ENCODE data around the gene CCNE1.

Gene CCNE1

GRCh38 chr19:29809795-29810503 is 1.8 kb upstream of the CCNE1 start:
- H3K4me3 ChIP-seq: peak overlapping the region in 2 of 10 experiments; percentile 63 to 80; a peak in 1 of 20 replicates
- H3K27ac ChIP-seq: peak overlapping the region in 7 of 11 experiments; percentile 89 to 96 (median 91); a peak in 13 of 22 replicates
- H3K9me3 ChIP-seq (replicated peaks in 1 of 11): no peaks in the 10 kb centered on the region
- TF ChIP-seq Cebpa-rat (IDR thresholded peaks at IDR 0.05): no peak
- peak overlapping the region in 4 of 11 experiments; percentile 85 to 88 (median 88); a peak in 5 of 22 replicates for H3K9ac ChIP-seq
- H3K4me2 ChIP-seq: peak overlapping the region in 7 of 11 experiments; percentile 65 to 84 (median 79); a peak in 11 of 22 replicates
- H3K4me1 ChIP-seq: peaks cover 14 to 30% (median 25%) of the 10 kb centered on the region in 10 experiments
- H3K27me3 ChIP-seq: no peaks in the 10 kb centered on the region
- peaks cover 0 to 18% (median 0%) of the 10 kb centered on the region in 11 experiments; a peak in 7 of 22 replicates for H3K36me3 ChIP-seq
- 0 out of 22 replicates have a peak, but pooled peaks cover 0 to 3% (median 0%) of the 10 kb centered on the region in 11 experiments for H4K20me1 ChIP-seq

DNA sequence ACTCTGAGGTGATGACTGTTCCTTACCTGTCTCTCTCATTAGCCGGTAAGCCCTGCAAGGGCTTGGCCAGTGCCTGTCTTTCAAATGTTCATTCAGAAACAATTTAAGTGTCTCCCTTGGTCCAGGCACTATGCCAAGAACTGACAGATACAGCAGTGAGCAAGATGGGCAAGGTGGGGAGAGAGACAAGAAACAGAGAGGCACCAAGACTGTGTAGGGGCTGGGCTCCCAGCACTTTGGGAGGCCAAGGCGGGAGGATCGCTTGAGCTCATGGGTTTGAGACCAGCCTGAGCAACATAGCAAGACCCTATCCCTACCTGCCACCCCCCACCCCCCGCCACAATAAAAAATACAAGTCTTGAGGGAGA is 1.3 kb upstream of the CCNE1 start:
- H3K4me3 ChIP-seq: peak overlapping the region; percentile 63 to 88 (median 73); a peak in 16 of 20 replicates
- H3K36me3 ChIP-seq: peaks cover 0 to 18% (median 0%) of the 10 kb centered on the region in 11 experiments; a peak in 8 of 22 replicates
- no peaks in the 10 kb centered on the region for H3K27me3 ChIP-seq
- no peak for TF ChIP-seq Cebpa-rat (IDR thresholded peaks at IDR 0.05)
- H3K9me3 ChIP-seq (replicated peaks in 1 of 11): no peaks in the 10 kb centered on the region
- H3K27ac ChIP-seq: peak overlapping the region in 10 of 11 experiments; percentile 78 to 96 (median 90); a peak in 19 of 22 replicates
- peak overlapping the region; percentile 65 to 87 (median 83); a peak in 21 of 22 replicates for H3K4me2 ChIP-seq
- 0 out of 22 replicates have a peak, but pooled peaks cover 0 to 3% (median 0%) of the 10 kb centered on the region in 11 experiments for H4K20me1 ChIP-seq
- H3K9ac ChIP-seq: peak overlapping the region; percentile 84 to 91 (median 87)
- peaks cover 20 to 36% (median 29%) of the 10 kb centered on the region in 10 experiments for H3K4me1 ChIP-seq

DNA sequence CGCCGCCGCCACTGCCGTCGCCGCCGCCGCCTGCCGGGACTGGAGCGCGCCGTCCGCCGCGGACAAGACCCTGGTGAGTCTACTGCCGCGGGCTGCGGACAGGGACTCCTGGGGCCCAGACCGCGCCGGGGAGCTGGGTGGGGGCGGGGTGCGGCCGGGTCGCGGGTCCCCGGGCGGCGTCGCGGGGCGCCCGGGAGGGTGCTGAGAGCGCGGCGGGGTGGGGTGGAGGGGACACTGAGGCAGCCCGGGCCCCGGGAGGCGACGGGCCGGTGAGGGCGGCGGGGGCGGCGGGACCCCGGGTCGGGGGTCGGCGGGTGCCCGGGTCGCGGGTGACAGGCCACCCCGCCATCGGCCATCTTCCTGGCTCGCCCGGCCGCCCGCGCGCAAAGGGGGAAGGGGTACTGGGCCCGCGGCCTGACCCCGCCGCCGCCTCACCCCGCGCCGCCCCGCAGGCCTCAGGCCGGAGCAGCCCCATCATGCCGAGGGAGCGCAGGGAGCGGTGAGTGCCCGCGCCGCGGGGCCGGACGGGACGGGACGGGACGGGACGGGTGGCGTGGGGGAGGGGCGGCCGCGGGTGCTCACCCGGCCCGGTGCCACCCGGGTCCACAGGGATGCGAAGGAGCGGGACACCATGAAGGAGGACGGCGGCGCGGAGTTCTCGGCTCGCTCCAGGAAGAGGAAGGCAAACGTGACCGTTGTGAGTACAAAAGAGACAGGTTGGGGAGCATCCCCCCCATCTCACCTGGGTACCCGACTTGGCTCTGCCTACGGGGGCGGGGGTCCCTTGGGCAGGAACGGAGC is 489 bp downstream of the CCNE1 start:
- Histone ChIP-seq H3K36me3 (peaks cover 3 to 23% (median 5%) of the 10 kb centered on the region in 11 experiments; a peak in 19 of 22 replicates), H4K20me1 (0 out of 22 replicates have a peak, but pooled peaks cover 0 to 3% (median 0%) of the 10 kb centered on the region in 11 experiments), H3K4me3 (peak overlapping the region; percentile 74 to 88 (median 78)), H3K4me2 (peak overlapping the region; percentile 84 to 92 (median 89)), H3K4me1 (peaks cover 25 to 41% (median 34%) of the 10 kb centered on the region in 10 experiments), H3K27ac (peak overlapping the region in 10 of 11 experiments; percentile 33 to 85 (median 68); a peak in 17 of 22 replicates), H3K9ac (peak overlapping the region; percentile 77 to 88 (median 85)), H3K9me3 (replicated peaks in 1 of 11) (no peaks in the 10 kb centered on the region), H3K27me3 (no peaks in the 10 kb centered on the region)
- no peak for TF ChIP-seq Cebpa-rat (IDR thresholded peaks at IDR 0.05)

DNA sequence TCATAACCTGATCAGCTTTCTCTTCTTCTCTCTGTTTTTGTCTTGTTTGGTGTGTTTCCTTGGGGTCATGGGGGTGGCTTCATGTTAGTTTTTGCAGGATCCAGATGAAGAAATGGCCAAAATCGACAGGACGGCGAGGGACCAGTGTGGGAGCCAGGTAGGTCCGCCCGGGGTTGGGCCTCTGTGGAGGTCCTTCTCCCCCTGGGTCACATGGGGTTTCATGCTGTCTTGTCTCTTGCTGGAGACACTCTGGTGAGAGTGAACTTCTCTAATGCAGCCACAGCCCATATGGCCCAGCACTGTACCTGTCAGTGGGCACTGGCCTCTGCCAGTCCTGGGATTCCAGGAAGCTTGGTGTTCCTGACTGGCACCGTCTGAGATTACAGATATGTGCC is 1.1 kb downstream of the CCNE1 start:
- Histone ChIP-seq H3K27ac (peak overlapping the region in 7 of 11 experiments; percentile 66 to 85 (median 75); a peak in 10 of 22 replicates), H3K9ac (peak overlapping the region in 10 of 11 experiments; percentile 77 to 88 (median 85); a peak in 20 of 22 replicates), H3K27me3 (no peaks in the 10 kb centered on the region), H3K4me1 (peaks cover 25 to 41% (median 34%) of the 10 kb centered on the region in 10 experiments), H3K36me3 (peaks cover 6 to 29% (median 8%) of the 10 kb centered on the region in 11 experiments; a peak in 19 of 22 replicates), H3K4me2 (peak overlapping the region; percentile 84 to 92 (median 89)), H3K9me3 (replicated peaks in 1 of 11) (no peaks in the 10 kb centered on the region), H3K4me3 (peak overlapping the region; percentile 74 to 88 (median 78)), H4K20me1 (0 out of 22 replicates have a peak, but pooled peaks cover 0 to 3% (median 0%) of the 10 kb centered on the region in 11 experiments)
- TF ChIP-seq Cebpa-rat (IDR thresholded peaks at IDR 0.05): no peak

GRCh38 chr19:29813642-29814041 is 1.9 kb downstream of the CCNE1 start:
- H3K9ac ChIP-seq: peak overlapping the region in 1 of 11 experiments; percentile 84; a peak in 1 of 22 replicates

DNA sequence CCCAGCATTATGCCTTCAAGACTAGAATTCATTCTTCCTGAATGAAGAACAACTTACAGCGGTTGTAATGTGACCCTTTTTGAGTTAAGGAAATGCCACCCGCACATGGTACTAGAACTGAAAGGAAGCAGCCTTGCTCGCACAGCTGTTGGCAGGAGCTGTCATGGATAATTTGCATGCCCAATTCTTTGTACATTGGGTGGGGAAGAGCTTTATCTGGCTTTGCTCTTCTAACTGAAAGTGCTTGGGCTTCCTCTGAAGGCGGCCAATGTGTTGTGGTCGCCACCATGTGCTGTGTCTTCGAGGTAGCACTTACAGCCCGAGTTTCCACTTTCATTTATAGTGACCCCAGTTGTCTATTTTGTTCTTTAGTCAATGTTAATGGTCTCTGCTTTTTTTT is 3.4 kb downstream of the CCNE1 start:
- peaks cover 25 to 40% (median 34%) of the 10 kb centered on the region in 10 experiments for H3K4me1 ChIP-seq
- no peaks in the 10 kb centered on the region for H3K27me3 ChIP-seq
- TF ChIP-seq Cebpa-rat (IDR thresholded peaks at IDR 0.05): no peak
- peak overlapping the region in 3 of 11 experiments; percentile 11 to 37 (median 19); a peak in 4 of 22 replicates for H3K27ac ChIP-seq
- H3K9me3 ChIP-seq (replicated peaks in 1 of 11): no peaks in the 10 kb centered on the region
- peak overlapping the region; percentile 31 to 83 (median 56) for H3K4me2 ChIP-seq
- H4K20me1 ChIP-seq: 0 out of 22 replicates have a peak, but pooled peaks cover 0 to 3% (median 0%) of the 10 kb centered on the region in 11 experiments
- no peak overlapping the region for H3K4me3 ChIP-seq
- peaks cover 12 to 52% (median 30%) of the 10 kb centered on the region in 11 experiments for H3K36me3 ChIP-seq
- H3K9ac ChIP-seq: 0 out of 22 replicates have a peak overlapping the region, but pooled peaks of 1 of the 11 experiments have one; percentile 18

More at GRCh38 chr19:29813642-29814041, 1.9 kb downstream of the CCNE1 start:
- H4K20me1 ChIP-seq: 0 out of 22 replicates have a peak, but pooled peaks cover 0 to 3% (median 0%) of the 10 kb centered on the region in 11 experiments
- peaks cover 25 to 41% (median 34%) of the 10 kb centered on the region in 10 experiments for H3K4me1 ChIP-seq
- H3K9me3 ChIP-seq (replicated peaks in 1 of 11): no peaks in the 10 kb centered on the region
- H3K27ac ChIP-seq: no peak overlapping the region
- TF ChIP-seq Cebpa-rat (IDR thresholded peaks at IDR 0.05): no peak
- peak overlapping the region in 3 of 11 experiments; percentile 88 to 91 (median 90); a peak in 2 of 22 replicates for H3K4me2 ChIP-seq
- H3K4me3 ChIP-seq: no peak overlapping the region
- no peaks in the 10 kb centered on the region for H3K27me3 ChIP-seq
- peaks cover 6 to 36% (median 14%) of the 10 kb centered on the region in 11 experiments for H3K36me3 ChIP-seq

DNA sequence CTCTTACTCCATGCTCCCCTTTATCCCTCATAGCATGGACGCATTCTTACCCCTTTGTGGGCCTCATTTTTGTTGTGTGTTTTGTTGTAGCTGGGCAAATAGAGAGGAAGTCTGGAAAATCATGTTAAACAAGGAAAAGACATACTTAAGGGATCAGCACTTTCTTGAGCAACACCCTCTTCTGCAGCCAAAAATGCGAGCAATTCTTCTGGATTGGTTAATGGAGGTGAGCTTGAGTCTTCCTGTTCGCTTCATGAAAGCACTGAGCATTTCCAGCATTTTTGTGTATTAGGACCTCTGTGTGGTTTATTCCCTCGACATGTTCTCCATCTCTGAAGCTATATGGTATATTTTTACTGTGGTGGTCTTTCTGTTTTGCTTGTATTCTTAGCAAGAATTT is 5.5 kb downstream of the CCNE1 start:
- H3K4me1 ChIP-seq: peaks cover 18 to 32% (median 26%) of the 10 kb centered on the region in 10 experiments
- H3K27ac ChIP-seq: no peak overlapping the region
- H3K4me2 ChIP-seq: no peak overlapping the region
- H3K36me3 ChIP-seq: peaks cover 33 to 73% (median 51%) of the 10 kb centered on the region in 11 experiments
- no peaks in the 10 kb centered on the region for H3K9me3 ChIP-seq (replicated peaks in 1 of 11)
- no peak overlapping the region for H3K9ac ChIP-seq
- H3K27me3 ChIP-seq: no peaks in the 10 kb centered on the region
- H3K4me3 ChIP-seq: no peak overlapping the region
- 0 out of 22 replicates have a peak, but pooled peaks cover 0 to 3% (median 0%) of the 10 kb centered on the region in 11 experiments for H4K20me1 ChIP-seq
- TF ChIP-seq Cebpa-rat (IDR thresholded peaks at IDR 0.05): no peak

- no peak overlapping the region for H3K4me2 ChIP-seq
- peaks cover 13 to 19% (median 17%) of the 10 kb centered on the region in 10 experiments; a peak in 19 of 20 replicates for H3K4me1 ChIP-seq
- peaks cover 53 to 77% (median 71%) of the 10 kb centered on the region in 11 experiments for H3K36me3 ChIP-seq
- no peak overlapping the region for H3K9ac ChIP-seq
- H3K27ac ChIP-seq: no peak overlapping the region
- H3K27me3 ChIP-seq: no peaks in the 10 kb centered on the region
- H3K4me3 ChIP-seq: no peak overlapping the region
- H4K20me1 ChIP-seq: no peaks in the 10 kb centered on the region
- no peaks in the 10 kb centered on the region for H3K9me3 ChIP-seq (replicated peaks in 1 of 11)
- TF ChIP-seq Cebpa-rat (IDR thresholded peaks at IDR 0.05): no peak
Observed at GRCh38 chr19:29819300-29819699, 7.5 kb downstream of the CCNE1 start.

Data from BLaER1 treated with 17β-estradiol and CSF1 and Interleukin-3, amounts not matched to agents 10 nM and 100 nM (cell line).